GM10266 (cell line): Measurements from ENCODE around the gene TRDMT1.

Source experiments
- DNase-seq: peaks from one replicate; pipeline ENCODE4 v3.0.0; 2012; ENCODE audit errors: extremely low spot score
- CTCF ChIP-seq: IDR thresholded peaks from 2 replicates; pipeline ENCODE4 v1.5.1; 2012; ENCODE audit warnings: mild to moderate bottlenecking, low read depth; ENCODE audit not compliant: control insufficient read depth, insufficient read depth; ENCODE audit errors: missing control alignments

Gene TRDMT1

GRCh38 chr10:17200001-17200911, 1.2 kb downstream of the TRDMT1 start:
- no peak for TF ChIP-seq CTCF
- DNase-seq: no peak

GRCh38 chr10:17199351-17199804, 2.1 kb downstream of the TRDMT1 start:
- no peak for DNase-seq
- no peak for TF ChIP-seq CTCF

GRCh38 chr10:17196573-17196972, 4.9 kb downstream of the TRDMT1 start:
- DNase-seq: no peak
- no peak for TF ChIP-seq CTCF

- DNase-seq: no peak
- TF ChIP-seq CTCF: no peak
Measured at GRCh38 chr10:17196045-17196444, 5.4 kb downstream of the TRDMT1 start.

- no peak for TF ChIP-seq CTCF
- DNase-seq: no peak
Measured at GRCh38 chr10:17195083-17195482, 6.4 kb downstream of the TRDMT1 start.

- no peak for DNase-seq
- TF ChIP-seq CTCF: no peak
Measured at GRCh38 chr10:17190602-17191001, 10.9 kb downstream of the TRDMT1 start.

- no peak for DNase-seq
- no peak for TF ChIP-seq CTCF
Measured at GRCh38 chr10:17188644-17189172, 12.8 kb downstream of the TRDMT1 start.
